Astrocyte of the cerebellum (primary cell): ENCODE measurements around the gene CNST.
A peak's percentile ranks its signal among the peaks of the same experiment; 100 is the strongest.

ENCODE experiments used
- DNase-seq: peaks from one replicate; pipeline ENCODE4 v3.0.0-alpha.2; 2011; ENCODE audit warnings: low read depth
- H3K4me3 ChIP-seq: 2 replicates; pipeline ENCODE4 v1.5.1; 2011; ENCODE audit warnings: mild to moderate bottlenecking, low read depth, low read length, moderate library complexity
- CTCF ChIP-seq: IDR thresholded peaks from 2 replicates; pipeline ENCODE4 v1.5.1; 2012; ENCODE audit warnings: low read length, low read depth, moderate library complexity, mild to moderate bottlenecking; ENCODE audit errors: missing control alignments
- in situ Hi-C: cut with HindIII; loops from 2 replicates; pipeline ENCODE4 v1.10.0; 2017; ENCODE audit warnings: low sequenced_read_pairs

CNST gene

DNA sequence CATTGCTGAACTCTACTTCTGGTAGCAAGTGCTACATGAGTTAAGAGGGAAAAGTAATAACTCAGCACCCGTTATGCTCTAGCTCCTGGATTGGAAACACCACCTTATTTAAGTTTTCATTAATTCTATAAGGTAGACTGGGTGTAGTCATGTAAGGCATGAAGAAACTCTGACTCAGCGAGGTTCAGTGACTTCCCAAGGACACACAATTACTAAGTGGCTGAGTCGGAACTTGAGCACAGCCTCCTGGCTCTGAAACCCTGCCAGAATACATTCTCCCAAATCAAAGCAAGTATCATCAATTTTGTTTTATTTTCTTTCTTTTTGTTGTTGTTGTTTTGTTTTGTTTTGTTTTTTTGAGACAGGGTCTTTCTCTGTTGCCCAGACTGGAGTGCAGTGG is 128.9 kb downstream of the CNST start:
- in situ Hi-C loops = no loop called here
- H3K4me3 ChIP-seq = no peak overlapping the region
- DNase-seq = no peak
- TF ChIP-seq CTCF = no peak

GRCh38 chr1:246695666-246696065 is 129.4 kb downstream of the CNST start:
- H3K4me3 ChIP-seq = no peak overlapping the region
- DNase-seq = no peak
- in situ Hi-C loops = no loop called here
- no peak for TF ChIP-seq CTCF

DNA sequence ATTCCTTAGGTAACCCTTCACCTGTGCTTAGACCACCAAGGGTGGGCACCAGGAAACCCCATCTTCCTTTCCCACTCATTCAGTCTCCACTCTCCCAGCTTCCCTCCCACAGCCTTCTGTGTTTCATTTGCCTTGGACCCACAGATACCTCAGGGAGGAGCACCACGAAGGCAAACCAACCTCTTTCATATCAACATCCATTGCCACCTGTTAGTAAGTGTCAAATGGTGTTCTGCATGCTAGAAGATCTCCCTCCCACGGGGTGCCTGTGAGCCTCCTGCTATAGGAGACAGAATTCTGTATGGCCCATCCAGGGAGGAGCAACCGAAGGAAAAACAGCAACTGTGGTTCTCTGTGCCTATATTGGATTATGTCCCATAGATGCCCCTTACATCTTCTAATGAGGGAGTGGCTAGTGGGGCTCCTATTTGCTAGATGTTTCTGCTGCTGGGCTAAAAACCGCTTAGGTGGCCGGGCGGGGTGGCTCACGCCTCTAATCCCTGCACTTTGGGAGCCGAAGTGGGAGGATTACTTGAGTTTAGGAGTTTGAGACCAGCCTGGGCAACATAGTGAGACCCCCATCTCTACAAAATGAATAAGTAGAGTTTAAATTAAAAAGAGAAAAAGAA is 132.3 kb downstream of the CNST start:
- H3K4me3 ChIP-seq = peak overlapping the region; percentile 20
- no peak for DNase-seq
- in situ Hi-C loops = no loop called here
- no peak for TF ChIP-seq CTCF

DNA sequence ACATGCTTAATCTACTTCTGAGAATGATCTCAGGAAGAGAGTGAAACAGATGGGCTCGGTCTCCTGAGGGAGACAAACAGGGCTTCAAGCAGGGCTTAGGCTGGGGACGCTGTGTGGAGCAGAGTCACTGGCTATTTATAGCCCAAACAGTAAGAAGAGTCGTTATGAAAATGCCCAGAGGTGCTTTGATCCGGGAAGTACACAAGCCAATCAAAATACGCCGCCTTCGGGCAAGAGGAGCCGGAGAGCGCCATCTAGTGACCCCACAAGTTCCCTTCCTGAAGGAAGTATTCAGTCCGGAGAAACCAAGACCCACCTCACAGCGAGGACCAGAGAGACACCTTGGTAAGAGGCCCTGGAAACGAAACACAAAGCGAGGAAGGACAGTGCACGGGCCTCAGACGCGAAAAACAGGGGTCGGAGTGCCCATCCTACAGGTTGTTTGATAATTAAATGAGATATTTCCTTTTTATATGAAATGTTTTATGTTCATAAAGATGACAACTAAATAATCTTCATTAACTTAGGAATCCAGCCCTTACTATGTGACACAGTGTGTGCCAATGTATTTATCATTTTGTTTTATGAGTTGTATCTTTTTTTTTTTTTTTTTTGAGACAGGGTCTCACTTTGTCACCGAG is 133.0 kb downstream of the CNST start:
- peak overlapping the region; percentile 20 for H3K4me3 ChIP-seq
- in situ Hi-C loops = no loop called here
- peak; percentile 90 for TF ChIP-seq CTCF
- DNase-seq = peak; percentile 85

DNA sequence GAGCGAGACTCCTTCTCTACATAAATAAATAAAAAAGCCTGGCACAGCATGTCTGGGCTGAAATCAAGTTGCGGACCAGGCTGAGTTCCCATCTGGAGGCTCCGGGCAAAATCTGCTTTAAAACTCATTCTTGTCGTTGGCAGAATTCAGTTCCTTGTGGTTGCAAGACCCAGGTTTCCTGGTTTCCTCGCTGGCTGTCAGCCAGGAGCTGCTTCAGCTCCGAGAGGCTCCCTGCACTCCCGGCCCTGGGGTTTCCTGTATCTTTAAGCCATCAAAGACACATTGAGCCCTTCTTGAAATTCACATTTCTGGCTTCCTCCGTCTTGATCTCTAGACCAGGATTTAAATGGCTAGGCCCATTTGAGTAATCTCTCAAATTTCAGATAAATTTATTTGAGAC is 137.3 kb downstream of the CNST start:
- in situ Hi-C loops = no loop called here

DNA sequence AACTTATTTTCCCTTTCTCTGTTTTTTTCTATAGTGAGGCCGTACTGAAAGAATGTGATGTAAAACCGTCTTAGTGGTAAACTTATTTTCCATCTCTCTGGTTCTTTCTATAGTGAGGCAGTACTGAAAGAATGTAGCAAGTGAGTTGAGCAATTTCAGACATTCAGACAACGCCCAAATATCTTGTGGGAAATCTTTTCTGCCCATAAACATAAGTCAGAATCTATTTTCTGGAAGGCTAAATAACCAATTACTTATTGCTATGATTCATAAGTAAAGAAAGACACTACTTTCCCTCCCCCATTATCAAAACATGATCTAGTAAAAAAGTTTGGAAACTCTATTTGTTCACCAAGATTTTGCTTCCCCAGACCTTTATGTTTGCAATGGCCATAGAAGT is 139.1 kb downstream of the CNST start:
- peak; percentile 46 for DNase-seq
- no peak overlapping the region for H3K4me3 ChIP-seq

More for the DNA sequence above, 137.3 kb downstream of the CNST start:
- no peak for TF ChIP-seq CTCF
- DNase-seq = no peak
- no peak overlapping the region for H3K4me3 ChIP-seq

More for the DNA sequence above, 139.1 kb downstream of the CNST start:
- no peak for TF ChIP-seq CTCF
- in situ Hi-C loops = no loop called here
